Measurements from ENCODE around the gene GPANK1. TPM values are rescaled to one million over a fixed set of nuclear protein-coding genes. Genes with fewer than 3 reads are reported as not detected.

GPANK1 gene
- total RNA-seq, 1 donor from 2014 or later, result 30.1 TPM

GRCh38 chr6:31622684-31623091, 42.1 kb downstream of the GPANK1 start:
- Mint-ChIP-seq H3K27ac (ENCODE audit: unreplicated experiment) (peak overlapping the region; percentile 89), H3K4me1 (ENCODE audit: low read depth, unreplicated experiment) (peaks cover 17% of the 10 kb centered on the region), H3K4me3 (ENCODE audit: unreplicated experiment) (peak overlapping the region; percentile 89), H3K27me3 (ENCODE audit: unreplicated experiment) (peaks cover 8% of the 10 kb centered on the region), H3K36me3 (ENCODE audit: unreplicated experiment) (peaks cover 7% of the 10 kb centered on the region), H3K9me3 (ENCODE audit: unreplicated experiment) (peaks cover 8% of the 10 kb centered on the region)
- no peak for DNase-seq
- TF ChIP-seq, protein P1, sequence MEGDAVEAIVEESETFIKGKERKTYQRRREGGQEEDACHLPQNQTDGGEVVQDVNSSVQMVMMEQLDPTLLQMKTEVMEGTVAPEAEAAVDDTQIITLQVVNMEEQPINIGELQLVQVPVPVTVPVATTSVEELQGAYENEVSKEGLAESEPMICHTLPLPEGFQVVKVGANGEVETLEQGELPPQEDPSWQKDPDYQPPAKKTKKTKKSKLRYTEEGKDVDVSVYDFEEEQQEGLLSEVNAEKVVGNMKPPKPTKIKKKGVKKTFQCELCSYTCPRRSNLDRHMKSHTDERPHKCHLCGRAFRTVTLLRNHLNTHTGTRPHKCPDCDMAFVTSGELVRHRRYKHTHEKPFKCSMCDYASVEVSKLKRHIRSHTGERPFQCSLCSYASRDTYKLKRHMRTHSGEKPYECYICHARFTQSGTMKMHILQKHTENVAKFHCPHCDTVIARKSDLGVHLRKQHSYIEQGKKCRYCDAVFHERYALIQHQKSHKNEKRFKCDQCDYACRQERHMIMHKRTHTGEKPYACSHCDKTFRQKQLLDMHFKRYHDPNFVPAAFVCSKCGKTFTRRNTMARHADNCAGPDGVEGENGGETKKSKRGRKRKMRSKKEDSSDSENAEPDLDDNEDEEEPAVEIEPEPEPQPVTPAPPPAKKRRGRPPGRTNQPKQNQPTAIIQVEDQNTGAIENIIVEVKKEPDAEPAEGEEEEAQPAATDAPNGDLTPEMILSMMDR (IDR thresholded peaks at IDR 0.05; ENCODE audit: partially characterized antibody, unreplicated experiment), result no peak

- TF ChIP-seq, protein P1 (IDR thresholded peaks at IDR 0.05; ENCODE audit: partially characterized antibody, unreplicated experiment), result no peak
- Mint-ChIP-seq H3K9me3 (ENCODE audit: unreplicated experiment) (peaks cover 4% of the 10 kb centered on the region), H3K27me3 (ENCODE audit: unreplicated experiment) (peaks cover 8% of the 10 kb centered on the region), H3K36me3 (ENCODE audit: unreplicated experiment) (peaks cover 4% of the 10 kb centered on the region), H3K4me1 (ENCODE audit: low read depth, unreplicated experiment) (peaks cover 17% of the 10 kb centered on the region), H3K27ac (ENCODE audit: unreplicated experiment) (peak overlapping the region; percentile 89), H3K4me3 (ENCODE audit: unreplicated experiment) (peak overlapping the region; percentile 89)
- DNase-seq, result no peak
These were observed 42.8 kb downstream of the GPANK1 start for GRCh38 chr6:31621991-31622390.

DNA sequence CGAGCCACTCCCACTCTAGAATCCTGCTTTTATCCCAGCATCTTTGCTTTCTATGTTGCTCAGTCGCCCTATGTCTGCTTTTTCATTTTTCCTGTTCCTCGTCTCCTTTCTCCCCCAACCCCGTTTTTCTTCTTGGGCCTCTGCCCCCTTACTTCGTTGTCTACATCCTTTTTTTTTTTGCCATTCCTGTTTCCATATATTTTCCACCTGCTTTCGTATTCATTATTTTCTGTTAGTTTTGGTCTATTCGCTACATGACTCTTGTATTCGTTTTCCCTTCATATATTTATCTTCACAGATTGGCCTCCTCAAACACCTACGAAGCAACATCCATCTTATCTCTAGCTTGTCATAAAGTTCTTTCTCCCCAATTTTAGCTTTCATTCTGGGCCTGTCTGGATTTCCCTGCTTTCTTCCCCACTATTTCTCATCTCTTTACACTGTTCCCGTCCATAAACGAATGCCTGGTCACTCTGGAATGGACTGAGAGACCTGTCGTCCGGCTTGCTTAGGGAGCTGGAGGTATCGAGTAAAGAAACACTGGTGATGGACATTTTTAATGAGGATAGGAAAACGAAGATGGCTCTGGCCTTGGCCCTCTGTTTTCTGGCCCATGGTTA, 43.4 kb downstream of the GPANK1 start:
- DNase-seq, result no peak
- TF ChIP-seq, protein P1 (IDR thresholded peaks at IDR 0.05; ENCODE audit: partially characterized antibody, unreplicated experiment), result no peak
- H3K36me3 Mint-ChIP-seq (ENCODE audit: unreplicated experiment), result peaks cover 4% of the 10 kb centered on the region
- H3K27me3 Mint-ChIP-seq (ENCODE audit: unreplicated experiment), result peaks cover 6% of the 10 kb centered on the region
- peak overlapping the region; percentile 89 for H3K27ac Mint-ChIP-seq (ENCODE audit: unreplicated experiment)
- peaks cover 20% of the 10 kb centered on the region for H3K4me1 Mint-ChIP-seq (ENCODE audit: low read depth, unreplicated experiment)
- H3K4me3 Mint-ChIP-seq (ENCODE audit: unreplicated experiment), result peak overlapping the region; percentile 89
- peaks cover 4% of the 10 kb centered on the region for H3K9me3 Mint-ChIP-seq (ENCODE audit: unreplicated experiment)

DNA sequence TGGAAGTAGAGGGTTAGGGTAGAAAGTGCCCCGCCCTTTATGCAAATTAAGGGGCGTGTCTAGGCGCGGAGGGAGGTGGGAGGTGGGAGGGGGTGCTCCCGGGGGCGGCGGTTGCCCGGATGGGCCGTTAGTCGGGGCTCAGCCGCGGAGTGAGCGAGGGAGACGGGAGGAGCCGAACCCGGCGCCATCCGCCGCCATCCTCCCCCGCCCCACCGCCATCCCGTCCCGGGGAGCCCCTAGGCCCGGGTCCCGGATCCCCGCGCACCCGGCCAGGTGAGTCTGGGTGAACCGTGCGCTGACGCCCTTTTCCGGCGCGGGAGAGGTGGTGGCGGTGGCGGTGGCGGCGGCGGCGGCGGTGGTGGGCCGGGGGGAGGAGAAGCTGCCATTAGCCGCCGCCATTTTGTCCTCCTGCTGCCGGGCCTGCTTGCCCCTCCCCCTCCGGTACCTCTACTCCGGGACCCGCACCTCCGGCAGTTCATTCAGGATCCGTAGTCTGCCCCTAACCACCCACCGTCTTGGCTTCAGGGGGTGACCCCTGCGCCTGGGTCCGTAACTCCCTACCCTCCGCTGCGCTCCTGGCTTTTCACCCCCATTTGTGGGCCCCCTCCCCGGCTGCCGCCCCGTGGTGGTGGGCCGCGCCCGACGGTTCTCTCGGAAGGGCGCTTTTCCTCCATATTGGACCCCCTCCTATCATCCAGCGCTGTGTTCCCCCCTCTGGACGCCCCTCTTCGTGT, 44.0 kb downstream of the GPANK1 start, which contains the start of gene PRRC2A:
Gene PRRC2A, plus strand, starts transcription at position 130 of the 734 bp plus-strand sequence. CDS start 2,075 bp downstream, outside the sequence.
- peaks cover 20% of the 10 kb centered on the region for H3K4me1 Mint-ChIP-seq (ENCODE audit: low read depth, unreplicated experiment)
- H3K36me3 Mint-ChIP-seq (ENCODE audit: unreplicated experiment), result peaks cover 4% of the 10 kb centered on the region
- peak within 1 kb of the TSS; percentile 99 for H3K27ac Mint-ChIP-seq (ENCODE audit: unreplicated experiment)
- H3K9me3 Mint-ChIP-seq (ENCODE audit: unreplicated experiment), result peaks cover 4% of the 10 kb centered on the region
- peaks cover 6% of the 10 kb centered on the region for H3K27me3 Mint-ChIP-seq (ENCODE audit: unreplicated experiment)
- peak within 1 kb of the TSS; percentile 95 for H3K4me3 Mint-ChIP-seq (ENCODE audit: unreplicated experiment)
- DNase-seq, result peak; percentile 96
- TF ChIP-seq, protein P1 (IDR thresholded peaks at IDR 0.05; ENCODE audit: partially characterized antibody, unreplicated experiment), result no peak
